ENCODE measurements around the gene P4HA1.
"Not testable (repeated sequence)": the region's sequence is repeated elsewhere in the genome, so short reads cannot be mapped to it uniquely, and the experiment has no call there.

- TF ChIP-seq CTCF (IDR thresholded peaks at IDR 0.05); POLR2AphosphoS5 (IDR thresholded peaks at IDR 0.05; ENCODE audit: low read depth, low read length); REST (IDR thresholded peaks at IDR 0.05; ENCODE audit: insufficient read depth in 1 of 2, low read depth in 2 of 2, low read length in 1 of 2): not testable (repeated sequence)
Observed at GRCh38 chr10:72984618-72985017, 112.0 kb downstream of the P4HA1 start.
